ENCODE results near the gene ZNF175. TPM values are rescaled to one million over a fixed set of nuclear protein-coding genes. Genes with fewer than 3 reads are reported as not detected.

Gene ZNF175
- total and polyA plus RNA-seq, 2 donors (not counting 3 experiments of a cell fraction or from before 2014, with no cell fraction given) = 4.9 to 16.5 TPM

- Histone ChIP-seq H3K9me3 (replicated peaks; ENCODE audit: control insufficient read depth, insufficient read depth, low read length) (no peaks in the 10 kb centered on the region), H3K9me1 (replicated peaks; ENCODE audit: control insufficient read depth, extremely low read depth, insufficient read depth, low read length) (no peaks in the 10 kb centered on the region), H3K4me1 (ENCODE audit: control insufficient read depth, extremely low read depth, insufficient read depth, low read length) (no peaks in the 10 kb centered on the region), H3K36me3 (ENCODE audit: control insufficient read depth in 2 of 2, extremely low read depth in 1 of 2, insufficient read depth in 2 of 2, low read length in 2 of 2) (no peaks in the 10 kb centered on the region), H3K27ac (ENCODE audit: insufficient read depth, low read depth, low read length) (no peak overlapping the region), H2AFZ (ENCODE audit: low read depth, low read length) (no peak overlapping the region), H3K4me3 (replicated peaks in 1 of 3; ENCODE audit: insufficient read depth in 1 of 3, low read depth in 1 of 3, low read length in 3 of 3) (no peak overlapping the region), H3K9ac (replicated peaks; ENCODE audit: extremely low read depth, insufficient read depth, low read length) (no peak overlapping the region), H3K79me2 (ENCODE audit: control insufficient read depth, insufficient read depth, low read length) (no peaks in the 10 kb centered on the region), H3K4me2 (ENCODE audit: insufficient read depth, low read length) (no peak overlapping the region), H3K27me3 (ENCODE audit: control insufficient read depth in 2 of 2, insufficient read depth in 2 of 2, low read length in 2 of 2) (peaks cover 0 to 11% of the 10 kb centered on the region in 2 experiments), H4K20me1 (replicated peaks; ENCODE audit: control insufficient read depth, extremely low read depth, insufficient read depth, low read length) (no peaks in the 10 kb centered on the region)
- intact Hi-C loops (cut with micrococcal nuclease) (no loop called here), dilution Hi-C loops (cut with MboI; ENCODE audit: extremely low pct_ligation_motif_present, low sequenced_read_pairs) (no loop called here)
- DNase-seq (ENCODE audit: low read depth, low spot score) (no peak), FAIRE-seq (no peak)
- no TSS peak for BruUV-seq (replicated peaks)
- ChIA-PET POLR2A (no interaction called here), CTCF (no interaction called here)
- no peak for TF ChIP-seq EZH2 (IDR thresholded peaks at IDR 0.05; ENCODE audit: borderline replicate concordance, low read depth, low read length, severe bottlenecking)
These were observed 41.8 kb upstream of the ZNF175 start for GRCh38 chr19:51529301-51529700.

- no peak overlapping the region for H3K4me3 ChIP-seq (replicated peaks in 1 of 3; ENCODE audit: insufficient read depth in 1 of 3, low read depth in 1 of 3, low read length in 3 of 3)
- no peak overlapping the region for H3K27ac ChIP-seq (ENCODE audit: insufficient read depth, low read depth, low read length)
- intact Hi-C loops (cut with micrococcal nuclease) (no loop called here), dilution Hi-C loops (cut with MboI; ENCODE audit: extremely low pct_ligation_motif_present, low sequenced_read_pairs) (no loop called here)
- no peaks in the 10 kb centered on the region for H3K36me3 ChIP-seq (ENCODE audit: control insufficient read depth in 2 of 2, extremely low read depth in 1 of 2, insufficient read depth in 2 of 2, low read length in 2 of 2)
- H2AFZ ChIP-seq (ENCODE audit: low read depth, low read length) = no peak overlapping the region
- no peak overlapping the region for H3K9ac ChIP-seq (replicated peaks; ENCODE audit: extremely low read depth, insufficient read depth, low read length)
- no peak overlapping the region for H3K4me2 ChIP-seq (ENCODE audit: insufficient read depth, low read length)
- FAIRE-seq (no peak), DNase-seq (ENCODE audit: low read depth, low spot score) (no peak)
- ChIA-PET POLR2A (no interaction called here), CTCF (no interaction called here)
- H3K4me1 ChIP-seq (ENCODE audit: control insufficient read depth, extremely low read depth, insufficient read depth, low read length) = no peaks in the 10 kb centered on the region
- H4K20me1 ChIP-seq (replicated peaks; ENCODE audit: control insufficient read depth, extremely low read depth, insufficient read depth, low read length) = no peaks in the 10 kb centered on the region
- H3K27me3 ChIP-seq (ENCODE audit: control insufficient read depth in 2 of 2, insufficient read depth in 2 of 2, low read length in 2 of 2) = peaks cover 0 to 18% of the 10 kb centered on the region in 2 experiments
- BruUV-seq (replicated peaks) = no TSS peak
- H3K79me2 ChIP-seq (ENCODE audit: control insufficient read depth, insufficient read depth, low read length) = no peaks in the 10 kb centered on the region
- no peaks in the 10 kb centered on the region for H3K9me1 ChIP-seq (replicated peaks; ENCODE audit: control insufficient read depth, extremely low read depth, insufficient read depth, low read length)
- H3K9me3 ChIP-seq (replicated peaks; ENCODE audit: control insufficient read depth, insufficient read depth, low read length) = no peaks in the 10 kb centered on the region
- TF ChIP-seq MYC (IDR thresholded peaks at IDR 0.05; ENCODE audit: low read depth, low read length) (no peak), GATA2 (IDR thresholded peaks at IDR 0.05; ENCODE audit: insufficient read depth, insufficient read length, low read depth, low read length) (no peak), POLR2A (IDR thresholded peaks at IDR 0.05; ENCODE audit: low read depth, low read length) (no peak), FOS (IDR thresholded peaks at IDR 0.05; ENCODE audit: borderline replicate concordance, insufficient read depth, low read length) (no peak), POLR2AphosphoS5 (IDR thresholded peaks at IDR 0.05; ENCODE audit: insufficient read depth, low read depth, low read length) (no peak), MAX (IDR thresholded peaks at IDR 0.05; ENCODE audit: insufficient read depth, insufficient read length) (no peak), CTCF (IDR thresholded peaks at IDR 0.05; ENCODE audit: extremely low read depth in 1 of 2, insufficient read depth in 1 of 2, low read depth in 1 of 2, low read length in 2 of 2) (no peak), JUN (IDR thresholded peaks at IDR 0.05; ENCODE audit: borderline replicate concordance, insufficient read depth, insufficient read length, low read depth) (no peak), EZH2 (IDR thresholded peaks at IDR 0.05; ENCODE audit: borderline replicate concordance, low read depth, low read length, severe bottlenecking) (no peak)
These were observed 40.5 kb upstream of the ZNF175 start for GRCh38 chr19:51530616-51531015.

All from endothelial cell of umbilical vein (primary cell).